SU-DHL-6 (cell line): ENCODE data around the gene MRO.

Experiments
- H2AFZ ChIP-seq: fragments of 200-600 bp; sonication (generic); 2 replicates; pipeline ENCODE4 v1.6.1; 2014; ENCODE audit warnings: low read depth, mild to moderate bottlenecking, moderate library complexity, mixed read lengths, antibody characterized with exemption, low read length; ENCODE audit not compliant: severe bottlenecking
- H3F3A ChIP-seq: fragments of 200-600 bp; shearing (Covaris generic); 2 replicates; pipeline ENCODE4 v1.6.0; 2016; ENCODE audit warnings: antibody characterized with exemption, mild to moderate bottlenecking; ENCODE audit not compliant: insufficient read depth
- H3K27ac ChIP-seq: fragments of 200-600 bp; sonication (generic); 2 replicates; pipeline ENCODE4 v1.5.1; 2016; ENCODE audit warnings: low read depth, mild to moderate bottlenecking, low read length, moderate library complexity, mixed read lengths
- H3K27me3 ChIP-seq: fragments of 200-600 bp; sonication (generic), shearing (Covaris generic); 2 replicates; pipeline ENCODE4 v1.6.0; 2014; ENCODE audit warnings: mild to moderate bottlenecking, low read length
- H3K36me3 ChIP-seq: fragments of 200-600 bp; sonication (generic); 2 replicates; pipeline ENCODE4 v1.6.1; 2014; ENCODE audit warnings: mild to moderate bottlenecking, low read length, mixed read lengths
- H3K4me2 ChIP-seq: fragments of 300-600, 200-600 bp; shearing (Covaris generic), sonication (generic); 2 replicates; pipeline ENCODE4 v1.6.0; 2014; ENCODE audit warnings: low read length, low read depth, mild to moderate bottlenecking; ENCODE audit not compliant: poor library complexity, severe bottlenecking
- H3K4me3 ChIP-seq: fragments of 200-600 bp; sonication (generic); 2 replicates; pipeline ENCODE4 v1.5.1; 2014; ENCODE audit warnings: antibody characterized with exemption, low read length, mild to moderate bottlenecking, mixed read lengths; ENCODE audit not compliant: insufficient read depth, poor library complexity, severe bottlenecking
- H3K79me2 ChIP-seq: fragments of 200-600 bp; sonication (generic); 2 replicates; pipeline ENCODE4 v1.6.1; 2014; ENCODE audit warnings: mild to moderate bottlenecking, low read length, moderate library complexity; ENCODE audit not compliant: insufficient read depth
- H3K9ac ChIP-seq: fragments of 200-600 bp; sonication (generic); 2 replicates; pipeline ENCODE4 v1.7.0; 2014; ENCODE audit warnings: mild to moderate bottlenecking, low read length
- H3K9me2 ChIP-seq: fragments of 200-600 bp; sonication (generic); replicated peaks from 2 replicates; pipeline ENCODE4 v1.6.1; 2014; ENCODE audit warnings: low read length; ENCODE audit not compliant: insufficient read depth
- H3K9me3 ChIP-seq: fragments of 200-600 bp; sonication (generic); 2 replicates; pipeline ENCODE4 v1.6.1; 2014; ENCODE audit warnings: low read length, mixed read lengths; ENCODE audit not compliant: insufficient read depth
- H4K20me1 ChIP-seq: fragments of 200-600 bp; sonication (generic); 2 replicates; pipeline ENCODE4 v1.6.1; 2014; ENCODE audit warnings: low read depth, mild to moderate bottlenecking, antibody characterized with exemption, low read length, moderate library complexity, mixed read lengths
- EZH2phosphoT487 ChIP-seq: fragments of 200-600 bp; sonication (generic), shearing (Covaris generic); conservative IDR thresholded peaks from 2 replicates; pipeline ENCODE4 v1.6.1; 2018; ENCODE audit warnings: mild to moderate bottlenecking, antibody characterized with exemption, low read length, moderate library complexity, mixed read lengths
- TF ChIP-seq, protein P1 (sequence below): fragments of 200-600 bp; sonication (generic); IDR thresholded peaks from one replicate; pipeline ENCODE4 v1.5.1; 2017; ENCODE audit warnings: antibody characterized with exemption, mild to moderate bottlenecking, low read length, moderate library complexity; ENCODE audit not compliant: insufficient read depth, poor library complexity, severe bottlenecking

The MRO gene

DNA sequence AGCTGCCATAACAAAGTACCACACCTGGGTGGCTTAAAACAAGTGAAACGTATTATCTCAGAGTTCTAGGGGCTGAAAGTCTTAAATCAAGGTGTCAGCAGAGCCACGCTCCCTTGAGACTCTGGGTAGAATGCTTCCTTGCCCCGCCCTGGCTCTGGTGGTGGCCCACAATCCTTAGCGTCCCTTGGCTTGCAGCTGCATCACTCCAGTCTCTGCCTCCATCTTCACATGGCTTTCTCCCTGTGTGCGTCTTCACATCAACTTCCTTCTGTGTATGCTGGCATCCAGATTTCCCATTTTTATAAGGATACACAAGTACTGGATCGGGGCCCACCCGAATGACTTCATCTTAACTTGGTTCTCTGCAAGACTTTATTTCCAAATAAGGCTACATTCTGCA is 62.5 kb downstream of the MRO start:
- Histone ChIP-seq H3K27me3 (no peaks in the 10 kb centered on the region), H3K36me3 (no peaks in the 10 kb centered on the region), H3K79me2 (no peaks in the 10 kb centered on the region), H3K27ac (no peak overlapping the region), H3K4me3 (no peak overlapping the region), H3K4me2 (no peak overlapping the region), H3K9me3 (no peaks in the 10 kb centered on the region), H3K9ac (no peak overlapping the region), H2AFZ (no peak overlapping the region), H3K9me2 (no peaks in the 10 kb centered on the region), H4K20me1 (no peaks in the 10 kb centered on the region), H3F3A (no peaks in the 10 kb centered on the region)
- TF ChIP-seq EZH2phosphoT487 = no peak
- TF ChIP-seq, protein P1, sequence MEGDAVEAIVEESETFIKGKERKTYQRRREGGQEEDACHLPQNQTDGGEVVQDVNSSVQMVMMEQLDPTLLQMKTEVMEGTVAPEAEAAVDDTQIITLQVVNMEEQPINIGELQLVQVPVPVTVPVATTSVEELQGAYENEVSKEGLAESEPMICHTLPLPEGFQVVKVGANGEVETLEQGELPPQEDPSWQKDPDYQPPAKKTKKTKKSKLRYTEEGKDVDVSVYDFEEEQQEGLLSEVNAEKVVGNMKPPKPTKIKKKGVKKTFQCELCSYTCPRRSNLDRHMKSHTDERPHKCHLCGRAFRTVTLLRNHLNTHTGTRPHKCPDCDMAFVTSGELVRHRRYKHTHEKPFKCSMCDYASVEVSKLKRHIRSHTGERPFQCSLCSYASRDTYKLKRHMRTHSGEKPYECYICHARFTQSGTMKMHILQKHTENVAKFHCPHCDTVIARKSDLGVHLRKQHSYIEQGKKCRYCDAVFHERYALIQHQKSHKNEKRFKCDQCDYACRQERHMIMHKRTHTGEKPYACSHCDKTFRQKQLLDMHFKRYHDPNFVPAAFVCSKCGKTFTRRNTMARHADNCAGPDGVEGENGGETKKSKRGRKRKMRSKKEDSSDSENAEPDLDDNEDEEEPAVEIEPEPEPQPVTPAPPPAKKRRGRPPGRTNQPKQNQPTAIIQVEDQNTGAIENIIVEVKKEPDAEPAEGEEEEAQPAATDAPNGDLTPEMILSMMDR = no peak

- no peaks in the 10 kb centered on the region for H3K27me3 ChIP-seq
- H2AFZ ChIP-seq = no peak overlapping the region
- H3K9me3 ChIP-seq = no peaks in the 10 kb centered on the region
- H3K79me2 ChIP-seq = no peaks in the 10 kb centered on the region
- TF ChIP-seq, protein P1 = no peak
- TF ChIP-seq EZH2phosphoT487 = no peak
- no peak overlapping the region for H3K4me3 ChIP-seq
- H3K27ac ChIP-seq = no peak overlapping the region
- H3K36me3 ChIP-seq = no peaks in the 10 kb centered on the region
- no peak overlapping the region for H3K4me2 ChIP-seq
- no peaks in the 10 kb centered on the region for H3K9me2 ChIP-seq
- no peaks in the 10 kb centered on the region for H3F3A ChIP-seq
- no peak overlapping the region for H3K9ac ChIP-seq
- H4K20me1 ChIP-seq = no peaks in the 10 kb centered on the region
These were observed 65.5 kb downstream of the MRO start for GRCh38 chr18:50754297-50754696.

DNA sequence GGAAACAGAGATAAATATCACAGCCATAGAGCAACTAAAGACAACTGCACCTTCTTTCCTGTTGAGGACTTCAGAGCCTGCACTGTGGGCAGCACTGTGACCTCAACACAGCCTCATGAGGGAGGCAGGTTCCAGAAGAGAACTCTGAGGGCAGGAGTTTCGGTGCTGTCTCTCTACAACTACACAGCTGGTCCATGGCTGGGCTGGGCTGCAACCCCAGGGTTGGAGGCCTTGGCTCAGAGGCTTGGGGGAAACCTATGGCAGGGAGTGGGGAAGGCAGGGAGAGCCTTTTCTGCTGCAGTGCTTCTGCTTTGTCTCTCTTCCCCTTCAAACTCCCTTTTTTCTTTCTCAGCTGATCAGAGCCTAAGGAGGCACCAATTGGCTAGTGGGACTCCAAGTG is 66.5 kb downstream of the MRO start:
- H3K9ac ChIP-seq = no peak overlapping the region

More for the DNA sequence above, 66.5 kb downstream of the MRO start:
- H3K4me3 ChIP-seq = no peak overlapping the region
- no peaks in the 10 kb centered on the region for H3K27me3 ChIP-seq
- no peaks in the 10 kb centered on the region for H3K36me3 ChIP-seq
- no peak overlapping the region for H2AFZ ChIP-seq
- no peaks in the 10 kb centered on the region for H3K9me3 ChIP-seq
- H4K20me1 ChIP-seq = no peaks in the 10 kb centered on the region
- no peak overlapping the region for H3K27ac ChIP-seq
- no peak overlapping the region for H3K4me2 ChIP-seq
- no peaks in the 10 kb centered on the region for H3K79me2 ChIP-seq
- H3F3A ChIP-seq = no peaks in the 10 kb centered on the region
- no peaks in the 10 kb centered on the region for H3K9me2 ChIP-seq
- TF ChIP-seq, protein P1 = no peak
- no peak for TF ChIP-seq EZH2phosphoT487
